Esophagus mucosa (tissue), 1 donor: ENCODE data around the gene C9orf85. TPM values are rescaled to one million over a fixed set of nuclear protein-coding genes. Genes with fewer than 3 reads are reported as not detected.
A peak's percentile ranks its signal among the peaks of the same experiment; 100 is the strongest.

ENCODE experiments used
- ATAC-seq: fragments of 200-7000 bp; cut with Tn5 transposase; one replicate; pipeline ENCODE4 v1.9.1; 2020
- total RNA-seq: library from RNA; stranded (reverse); gene quantifications from one replicate; pipeline ENCODE4 v1.2.4, GENCODE V29; 2023
- donor health status: DM: yes; HTN: yes; CAD: no.

C9orf85 gene
- total RNA-seq, 1 donor from 2014 or later: 10.6 TPM

DNA sequence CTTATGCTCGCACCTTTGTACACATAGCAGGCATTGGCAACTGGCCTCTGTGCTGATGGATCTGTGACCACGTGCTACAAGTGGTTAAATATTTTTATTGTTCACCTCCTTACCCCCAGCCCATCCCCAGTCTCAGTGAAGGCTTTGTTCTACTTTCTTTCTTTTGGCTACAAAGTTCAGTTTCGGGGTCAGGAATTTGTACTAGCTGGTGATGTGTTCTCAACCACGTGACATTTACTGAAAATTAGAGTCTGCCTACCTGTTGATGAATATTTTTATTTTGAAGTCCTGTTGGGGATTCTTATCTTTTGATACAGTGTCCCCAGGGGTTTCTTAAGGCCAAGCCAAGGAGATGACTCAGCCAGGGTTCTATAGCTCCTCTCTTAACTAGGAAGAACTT is 101.2 kb downstream of the C9orf85 start:
- ATAC-seq: no peak

- no peak for ATAC-seq
These were observed 101.9 kb downstream of the C9orf85 start for GRCh38 chr9:72013292-72013760.

GRCh38 chr9:72022841-72023240 is 111.4 kb downstream of the C9orf85 start:
- ATAC-seq: peak; percentile 96

Other genes with a start within 250 kb of the C9orf85 start
- 10.1 TPM for gene CEMIP2, start 143.1 kb upstream of the C9orf85 start, total RNA-seq
- gene ABHD17B, start 446 bp upstream of the C9orf85 start, total RNA-seq: 13.4 TPM
- gene C9orf57, start 149.0 kb downstream of the C9orf85 start, total RNA-seq: not detected
- 0.52 TPM for gene GDA, start 237.8 kb downstream of the C9orf85 start, total RNA-seq